Testis (tissue), 2 donors: ENCODE measurements around the gene RASGRF1.

Source experiments
- CTCF ChIP-seq, 3 experiments: fragments of 450-650 bp in 2 of 3; fragments of 200-600 bp in 1 of 3; sonication (generic) in 1 of 3; IDR thresholded peaks; one replicate each; pipeline ENCODE4 v1.5.1; 2016 to 2019; ENCODE audit warnings: antibody characterized with exemption in 3 of 3, mild to moderate bottlenecking in 2 of 3, moderate library complexity in 1 of 3
- POLR2A ChIP-seq: fragments of 450-650 bp; IDR thresholded peaks from one replicate; pipeline ENCODE4 v1.6.1; 2017; ENCODE audit warnings: antibody characterized with exemption, mild to moderate bottlenecking, moderate library complexity

DNA sequence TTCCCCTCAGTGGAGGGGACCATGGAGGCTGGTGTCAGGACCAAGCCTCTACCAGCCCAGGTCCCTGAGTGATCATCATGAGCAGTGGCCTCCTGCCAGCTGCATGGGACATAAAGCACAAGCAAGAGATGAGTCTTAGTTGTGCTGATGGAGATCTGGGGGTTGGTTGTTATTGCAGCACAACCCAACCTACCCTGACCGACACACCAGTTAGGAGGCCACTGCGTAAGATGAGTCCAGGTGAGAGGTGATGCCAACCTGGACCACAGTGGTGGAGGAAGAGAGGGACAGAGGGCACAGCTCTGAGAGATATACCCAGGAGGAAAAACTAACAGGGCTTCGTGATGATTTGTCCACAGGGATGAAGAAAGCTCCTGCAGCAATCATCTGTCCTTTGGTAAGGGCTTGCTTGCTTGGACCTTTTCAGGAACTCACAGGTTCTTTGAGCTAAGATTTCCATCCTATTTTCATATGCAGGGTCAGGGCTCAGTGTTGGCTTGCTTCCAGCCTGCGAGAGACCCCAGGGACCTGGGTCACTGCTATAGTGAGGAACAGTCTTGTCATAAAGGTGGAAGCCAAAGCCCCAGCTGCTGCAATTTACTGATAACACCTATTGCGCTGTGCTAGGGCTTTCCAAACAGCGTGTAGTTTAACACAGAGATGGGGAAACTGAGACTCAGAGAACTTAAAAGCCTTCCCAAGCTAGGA, 8.1 kb downstream of the RASGRF1 start:
- TF ChIP-seq POLR2A = no peak
- TF ChIP-seq CTCF (IDR thresholded peaks at IDR 0.05) = no peak
